ENCODE data around the gene DYTN.
A peak's percentile ranks its signal among the peaks of the same experiment; 100 is the strongest.

Gene DYTN

GRCh38 chr2:206698811-206699210, 19.4 kb downstream of the DYTN start:
- DNase-seq (ENCODE audit: low read depth in 2 of 2): no peak

DNA sequence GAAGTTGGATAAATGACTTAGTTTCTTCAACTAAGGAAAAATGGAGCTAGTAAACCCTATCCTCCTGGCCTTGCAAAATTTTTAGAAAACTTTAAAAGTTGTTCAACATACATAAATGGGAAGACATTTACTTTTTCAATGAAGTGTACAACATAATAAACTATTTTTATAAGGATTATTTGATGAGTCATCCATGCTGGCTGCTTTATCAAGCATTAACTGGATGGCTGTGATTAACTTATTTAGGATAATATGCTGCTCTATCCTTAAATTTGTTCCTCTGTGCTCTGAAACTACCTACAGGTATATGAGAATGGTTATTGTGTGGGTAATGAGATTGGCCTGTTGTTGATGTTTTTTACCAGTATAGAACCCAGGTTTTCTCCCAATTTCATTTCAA, 21.3 kb downstream of the DYTN start:
- no peak for DNase-seq (ENCODE audit: low read depth in 2 of 2)

DNA sequence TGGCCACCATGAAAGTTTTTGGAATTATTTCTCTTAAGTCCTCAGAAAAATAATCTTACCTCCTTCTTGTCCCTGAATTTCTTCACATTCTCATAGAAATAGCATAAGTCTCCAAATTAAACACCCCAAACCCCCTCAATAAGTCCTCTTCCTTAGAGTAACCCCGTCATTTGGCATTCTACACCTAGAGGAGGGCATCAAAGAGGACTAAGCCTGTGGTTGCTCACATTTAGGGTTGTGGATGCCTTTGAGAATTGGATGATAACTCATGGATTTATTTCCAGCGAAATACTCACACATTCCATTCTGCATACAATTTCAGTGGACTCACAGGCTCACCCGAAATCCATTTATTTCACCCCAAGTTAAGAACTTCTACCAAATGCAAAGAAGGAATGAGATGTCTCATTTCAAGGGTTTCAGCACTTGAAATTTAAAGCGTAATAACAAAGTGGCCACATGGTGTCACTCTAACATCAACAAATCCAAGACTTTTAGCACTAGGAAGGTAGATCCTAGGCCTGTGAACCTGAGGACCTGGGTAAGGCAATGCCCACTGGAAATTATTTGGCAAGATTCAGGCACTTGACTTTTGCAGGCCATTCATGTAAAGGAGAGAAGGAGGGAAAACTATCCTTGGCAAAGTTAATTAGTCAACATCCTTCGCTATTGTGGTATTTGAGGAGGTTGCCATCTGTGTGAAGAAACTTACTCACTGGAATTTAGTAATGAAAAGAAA, 24.6 kb downstream of the DYTN start:
- DNase-seq (ENCODE audit: low read depth in 2 of 2): peak in 1 of 2 donors; percentile 34

- DNase-seq (ENCODE audit: low read depth in 2 of 2): no peak
Measured at GRCh38 chr2:206692971-206693370, 25.2 kb downstream of the DYTN start.

DNA sequence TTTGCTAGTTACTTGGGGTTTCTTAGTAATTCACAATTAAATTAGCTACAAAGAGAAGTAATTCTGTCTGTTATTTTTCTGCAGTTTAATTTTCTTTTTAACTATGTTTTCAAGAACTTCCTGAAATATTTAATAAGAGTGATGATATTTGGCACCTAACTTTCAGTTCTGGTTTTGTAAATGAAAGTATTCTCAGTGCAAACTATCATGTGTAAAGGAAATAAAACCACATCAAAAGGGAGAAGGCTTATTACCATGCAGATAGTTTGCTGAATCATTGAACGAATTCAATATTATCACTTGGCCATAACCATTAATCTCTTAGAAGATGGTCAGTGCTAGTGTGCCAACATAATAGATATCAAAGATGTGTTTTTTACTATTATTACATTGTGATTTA, 29.2 kb downstream of the DYTN start:
- DNase-seq (ENCODE audit: low read depth in 2 of 2): no peak

GRCh38 chr2:206688453-206688852, 29.7 kb downstream of the DYTN start:
- no peak for DNase-seq (ENCODE audit: low read depth in 2 of 2)

- DNase-seq (ENCODE audit: low read depth in 2 of 2): no peak
Measured at GRCh38 chr2:206683546-206683945, 34.6 kb downstream of the DYTN start.

GRCh38 chr2:206670531-206671319, 47.5 kb downstream of the DYTN start:
- DNase-seq (ENCODE audit: low read depth in 2 of 2): no peak

DNA sequence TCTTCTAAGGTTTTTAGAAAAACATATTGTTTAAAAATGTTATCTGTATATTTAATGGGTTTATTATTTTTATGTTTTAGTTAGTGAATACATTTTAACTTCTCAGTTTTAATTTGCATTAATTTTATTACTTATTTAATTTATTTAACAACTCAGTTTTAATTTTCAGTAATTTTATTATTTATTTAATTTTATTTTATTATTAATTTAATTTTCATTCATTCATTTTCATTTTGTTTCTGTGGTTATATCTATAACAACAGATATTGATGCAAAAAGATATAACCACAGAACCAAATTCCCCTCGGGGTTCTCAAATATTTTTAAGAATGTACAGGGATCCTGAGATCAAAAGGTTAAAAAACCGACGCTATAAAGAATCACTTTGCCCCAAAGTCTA, 52.9 kb downstream of the DYTN start:
- no peak for DNase-seq (ENCODE audit: low read depth in 2 of 2)

- no peak for DNase-seq (ENCODE audit: low read depth in 2 of 2)
Measured at GRCh38 chr2:206657087-206657486, 61.1 kb downstream of the DYTN start.

DNA sequence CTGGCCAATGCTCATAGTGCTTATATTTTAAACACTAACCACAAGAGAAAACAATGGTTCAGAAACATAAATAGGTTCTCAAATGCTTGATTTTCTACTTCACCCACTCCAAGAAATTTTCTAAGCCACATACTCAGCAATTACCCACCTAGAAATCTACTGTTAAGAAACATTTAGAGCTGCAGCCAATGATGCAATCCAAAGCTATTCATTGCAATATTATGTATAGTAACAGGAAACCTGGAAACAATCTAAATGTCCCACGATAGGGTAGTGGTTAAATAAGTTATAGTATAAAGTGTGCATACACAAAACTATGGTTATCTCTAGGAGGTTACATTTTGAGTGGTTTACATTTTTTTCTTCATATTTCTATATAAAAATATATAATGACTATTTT, 70.2 kb downstream of the DYTN start:
- no peak for DNase-seq (ENCODE audit: low read depth in 2 of 2)

GRCh38 chr2:206642075-206643025, 75.8 kb downstream of the DYTN start, which contains the start of gene FAM237A:
Gene FAM237A, plus strand, starts transcription at chr2:206642487. Its CDS starts 1,750 bp downstream, at chr2:206644237.
- no peak for DNase-seq (ENCODE audit: low read depth in 2 of 2)

DNA sequence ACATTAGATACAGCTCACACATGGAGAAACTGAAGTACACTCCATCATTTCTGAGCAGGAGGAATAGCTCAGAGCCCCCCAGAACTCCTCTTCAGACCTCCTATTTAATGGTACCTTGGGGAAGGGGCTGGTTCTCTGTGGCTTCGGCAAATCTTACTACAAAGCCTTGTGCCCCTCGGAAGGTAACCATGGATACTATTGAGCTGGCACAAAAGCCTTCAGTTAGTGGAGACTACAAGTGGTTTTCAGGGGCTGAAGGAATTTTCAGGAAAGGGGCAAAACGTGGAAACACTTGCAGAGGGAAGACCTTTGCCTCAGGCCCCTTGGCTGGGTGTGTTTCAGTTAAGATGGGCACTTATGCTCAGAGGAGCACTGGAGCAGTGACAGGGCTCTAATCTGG, 77.0 kb downstream of the DYTN start:
- DNase-seq (ENCODE audit: low read depth in 2 of 2): no peak

DNA sequence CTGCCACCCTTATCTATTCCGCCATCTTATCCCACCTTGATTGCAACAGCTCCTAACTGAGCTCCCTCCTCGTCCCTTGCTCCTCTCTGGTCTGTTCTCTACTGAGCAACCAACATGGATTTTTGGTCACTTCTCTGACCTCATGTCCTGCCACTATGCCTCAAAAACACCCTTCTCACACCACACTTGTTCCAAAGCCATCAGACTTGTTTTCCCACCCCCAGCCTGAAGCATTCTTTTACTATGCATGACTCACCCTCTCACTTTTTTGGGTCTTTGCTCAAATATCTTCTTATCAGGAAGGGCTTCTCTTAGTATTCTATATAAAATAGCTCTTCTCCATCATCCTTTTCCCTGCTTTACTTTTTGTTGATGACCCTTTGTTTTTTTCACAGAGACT, 78.6 kb downstream of the DYTN start:
- no peak for DNase-seq (ENCODE audit: low read depth in 2 of 2)

- no peak for DNase-seq (ENCODE audit: low read depth in 2 of 2)
Measured at GRCh38 chr2:206635015-206635414, 83.2 kb downstream of the DYTN start.

- no peak for DNase-seq (ENCODE audit: low read depth in 2 of 2)
Measured at GRCh38 chr2:206631340-206631739, 86.9 kb downstream of the DYTN start.

GRCh38 chr2:206627632-206628031, 90.6 kb downstream of the DYTN start:
- DNase-seq (ENCODE audit: low read depth in 2 of 2): no peak

DNA sequence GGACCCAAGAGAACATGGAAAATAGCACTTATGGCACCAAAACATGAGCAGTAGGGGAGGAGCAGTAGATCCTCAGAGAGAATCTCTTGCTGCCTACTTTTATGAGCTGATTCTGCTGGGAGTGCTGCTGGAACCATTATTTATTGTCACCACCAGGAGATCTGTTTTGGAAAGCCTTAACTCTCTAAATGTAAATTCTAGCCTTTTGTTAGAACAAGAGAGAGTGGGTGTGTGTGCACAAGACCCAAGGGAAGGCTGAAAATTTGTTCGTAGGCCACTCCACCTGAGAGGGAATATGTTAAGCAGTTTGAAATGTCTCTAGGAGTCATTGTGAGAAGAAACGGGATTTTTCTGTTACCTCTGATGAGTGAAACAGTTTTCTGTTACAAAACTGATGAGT, 92.1 kb downstream of the DYTN start:
- no peak for DNase-seq (ENCODE audit: low read depth in 2 of 2)

- DNase-seq (ENCODE audit: low read depth in 2 of 2): no peak
Measured at GRCh38 chr2:206619011-206619410, 99.2 kb downstream of the DYTN start.

GRCh38 chr2:206616151-206616550, 102.0 kb downstream of the DYTN start:
- DNase-seq (ENCODE audit: low read depth in 2 of 2): no peak

DNA sequence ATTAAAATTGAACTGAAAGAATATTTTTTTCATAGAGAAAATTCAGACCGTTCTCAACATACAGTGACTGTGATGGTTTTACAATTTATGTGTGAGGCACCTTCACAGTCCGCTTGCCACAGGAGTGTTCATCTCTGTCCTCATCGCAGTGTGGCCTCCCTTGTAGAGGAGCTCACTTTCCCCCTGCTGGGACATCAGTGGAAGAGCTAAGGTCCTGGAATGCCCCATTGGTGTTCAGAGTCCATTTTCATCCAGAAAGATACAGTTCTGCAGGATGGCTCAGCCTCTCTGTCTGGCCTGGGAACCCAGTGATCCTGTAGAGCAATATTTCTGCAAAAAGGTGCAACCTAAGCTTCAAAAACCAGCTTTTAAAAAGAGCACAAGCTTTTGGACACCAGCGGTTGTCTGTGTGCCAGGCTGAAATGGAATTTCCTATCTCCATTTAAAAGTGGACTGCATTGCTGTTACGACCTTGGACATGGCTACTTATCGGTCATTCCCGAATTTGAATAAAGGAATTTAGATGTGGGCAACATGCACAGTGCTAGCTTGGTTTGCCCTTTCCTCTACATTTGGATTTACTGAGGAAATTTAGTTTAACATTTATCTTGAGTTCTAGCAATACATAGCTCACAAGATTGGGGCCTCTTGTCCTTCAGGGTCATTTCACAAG, 102.6 kb downstream of the DYTN start:
- DNase-seq (ENCODE audit: low read depth in 2 of 2): no peak

DNA sequence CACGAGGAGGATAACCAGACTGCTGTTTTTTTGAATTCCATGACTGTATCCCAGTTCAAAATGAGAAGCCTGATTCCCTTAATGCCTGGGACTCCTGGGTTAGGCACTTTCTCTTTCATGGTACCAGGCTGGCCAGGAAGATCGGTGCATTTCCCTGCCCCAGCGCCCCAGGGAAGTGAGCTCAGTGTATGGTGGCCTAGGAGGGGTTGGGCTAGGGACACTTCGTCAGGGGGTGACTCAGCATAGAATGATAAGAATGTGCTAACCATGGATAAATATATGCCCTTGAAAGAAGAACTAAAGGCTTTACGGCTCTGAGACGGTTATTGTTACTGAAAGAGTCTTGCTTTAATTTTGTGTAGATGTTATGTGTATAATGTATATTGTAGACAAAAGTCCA, 103.4 kb downstream of the DYTN start:
- DNase-seq (ENCODE audit: low read depth in 2 of 2): no peak
